Endothelial cell of umbilical vein (primary cell): ENCODE data around the gene HSFX1. TPM values are rescaled to one million over a fixed set of nuclear protein-coding genes. Genes with fewer than 3 reads are reported as not detected.

Source experiments
- BruUV-seq: library from RNA; stranded (reverse); fragments of 400-500 nt; replicated peaks from 2 replicates; lab custom pipeline; 2021; lab: Mats Ljungman, UMichigan
- CTCF ChIA-PET: fragments of 300-600, 350-600 bp; sonication (Branson Sonifier 250); formaldehyde crosslinking; loops from one replicate; lab custom pipeline; 2021; ENCODE audit warnings: antibody characterized with exemption, inconsistent platforms; lab: Charles Lee
- POLR2A ChIA-PET: fragments of 300-600, 350-600 bp; sonication (Branson Sonifier 250); formaldehyde crosslinking; loops from one replicate; lab custom pipeline; 2021; ENCODE audit warnings: antibody characterized with exemption, inconsistent platforms; lab: Charles Lee
- DNase-seq: peaks from one replicate; pipeline ENCODE4 v3.0.0-alpha.2; 2011; ENCODE audit warnings: low read depth, low spot score
- FAIRE-seq: peaks from 2 replicates; lab custom pipeline; 2011; peaks lifted over from hg19 to GRCh38; lab: Jason Lieb, UNC
- H2AFZ ChIP-seq: 2 replicates; pipeline ENCODE4 v1.6.0; 2012; ENCODE audit warnings: low read depth, low read length, control low read depth, inconsistent platforms
- H3K27ac ChIP-seq: 2 replicates; pipeline ENCODE4 v1.5.1; 2011; ENCODE audit warnings: low read depth, mild to moderate bottlenecking, control low read depth, low read length, moderate library complexity; ENCODE audit not compliant: insufficient read depth
- H3K27me3 ChIP-seq, 2 experiments: 2 replicates each; pipeline versions ENCODE4 v1.6.0 to v1.6.1; 2011; ENCODE audit warnings: low read length in 2 of 2, mixed read lengths in 1 of 2; ENCODE audit not compliant: control insufficient read depth in 2 of 2, insufficient read depth in 2 of 2
- H3K36me3 ChIP-seq, 2 experiments: 2 replicates in 1 of 2; 3 replicates in 1 of 2; pipeline ENCODE4 v1.5.1; 2011; ENCODE audit warnings: low read length in 2 of 2, mild to moderate bottlenecking in 1 of 2, moderate library complexity in 1 of 2; ENCODE audit not compliant: control insufficient read depth in 2 of 2, insufficient read depth in 2 of 2; ENCODE audit errors: extremely low read depth in 1 of 2
- H3K4me1 ChIP-seq: 3 replicates; pipeline ENCODE4 v1.5.1; 2011; ENCODE audit warnings: mild to moderate bottlenecking, low read length; ENCODE audit not compliant: control insufficient read depth, insufficient read depth; ENCODE audit errors: extremely low read depth
- H3K4me2 ChIP-seq: 2 replicates; pipeline ENCODE4 v1.6.1; 2011; ENCODE audit warnings: low read length, control low read depth, mixed read lengths; ENCODE audit not compliant: insufficient read depth
- H3K4me3 ChIP-seq, 3 experiments: fragments of 200-600 bp in 1 of 3; sonication (generic), shearing (Covaris generic) in 1 of 3; replicated peaks in 1 of 3; 2 replicates each; pipeline ENCODE4 v1.5.1; 2011 to 2016; ENCODE audit warnings: control low read depth in 3 of 3, low read length in 3 of 3, mild to moderate bottlenecking in 2 of 3, inconsistent platforms in 1 of 3, low read depth in 1 of 3, moderate library complexity in 1 of 3; ENCODE audit not compliant: insufficient read depth in 1 of 3
- H3K79me2 ChIP-seq: 2 replicates; pipeline ENCODE4 v1.6.0; 2012; ENCODE audit warnings: low read length, inconsistent platforms; ENCODE audit not compliant: control insufficient read depth, insufficient read depth
- H3K9ac ChIP-seq: replicated peaks from 2 replicates; pipeline ENCODE3; 2011; ENCODE audit warnings: low read length, control low read depth; ENCODE audit not compliant: insufficient read depth; ENCODE audit errors: extremely low read depth
- H3K9me1 ChIP-seq: replicated peaks from 3 replicates; pipeline ENCODE4 v1.6.0; 2011; ENCODE audit warnings: mild to moderate bottlenecking, low read length; ENCODE audit not compliant: control insufficient read depth, insufficient read depth; ENCODE audit errors: extremely low read depth
- H3K9me3 ChIP-seq: replicated peaks from 2 replicates; pipeline ENCODE4 v1.5.1; 2012; ENCODE audit warnings: low read length, inconsistent platforms; ENCODE audit not compliant: control insufficient read depth, insufficient read depth
- H4K20me1 ChIP-seq: replicated peaks from 2 replicates; pipeline ENCODE3; 2011; ENCODE audit warnings: mild to moderate bottlenecking, low read length; ENCODE audit not compliant: control insufficient read depth, insufficient read depth; ENCODE audit errors: extremely low read depth
- CTCF ChIP-seq, 2 donors: IDR thresholded peaks; 1 replicate in 1 of 2; 2 replicates in 1 of 2; pipeline ENCODE4 v1.5.1; 2011; ENCODE audit warnings: low read length in 2 of 2, mild to moderate bottlenecking in 2 of 2, moderate library complexity in 2 of 2, control low read depth in 1 of 2, inconsistent platforms in 1 of 2, low read depth in 1 of 2; ENCODE audit not compliant: insufficient read depth in 1 of 2; ENCODE audit errors: extremely low read depth in 1 of 2
- EZH2 ChIP-seq: IDR thresholded peaks from 2 replicates; pipeline ENCODE4 v1.6.1; 2012; ENCODE audit warnings: borderline replicate concordance, low read depth, mild to moderate bottlenecking, moderate library complexity, low read length, inconsistent platforms; ENCODE audit not compliant: severe bottlenecking
- FOS ChIP-seq: IDR thresholded peaks from 2 replicates; pipeline ENCODE4 v1.6.1; 2011; ENCODE audit warnings: mild to moderate bottlenecking, low read length, moderate library complexity, borderline replicate concordance; ENCODE audit not compliant: insufficient read depth
- GATA2 ChIP-seq: IDR thresholded peaks from 2 replicates; pipeline ENCODE4 v1.7.0; 2011; ENCODE audit warnings: low read depth, mild to moderate bottlenecking, moderate library complexity, mixed read lengths, low read length; ENCODE audit not compliant: insufficient read length, insufficient read depth
- JUN ChIP-seq: IDR thresholded peaks from 2 replicates; pipeline ENCODE4 v1.6.1; 2011; ENCODE audit warnings: borderline replicate concordance, low read depth; ENCODE audit not compliant: insufficient read length, insufficient read depth
- MAX ChIP-seq: IDR thresholded peaks from 2 replicates; pipeline ENCODE4 v1.6.1; 2011; ENCODE audit not compliant: insufficient read depth, insufficient read length
- MYC ChIP-seq: IDR thresholded peaks from one replicate; pipeline ENCODE4 v1.6.1; 2011; ENCODE audit warnings: mild to moderate bottlenecking, low read depth, low read length
- POLR2A ChIP-seq: IDR thresholded peaks from 2 replicates; pipeline ENCODE4 v1.6.1; 2012; ENCODE audit warnings: low read depth, mild to moderate bottlenecking, control low read depth, low read length
- POLR2AphosphoS5 ChIP-seq: IDR thresholded peaks from 2 replicates; pipeline ENCODE4 v1.6.1; 2012; ENCODE audit warnings: low read depth, mild to moderate bottlenecking, control low read depth, low read length, moderate library complexity; ENCODE audit not compliant: insufficient read depth
- dilution Hi-C: fragments of 300-500 bp; cut with MboI; formaldehyde crosslinking; loops from one replicate; pipeline ENCODE4 v1.15.0; 2019; ENCODE audit warnings: low sequenced_read_pairs; ENCODE audit not compliant: extremely low pct_ligation_motif_present
- intact Hi-C: fragments of 100-400 bp; cut with micrococcal nuclease; formaldehyde crosslinking; loops from one replicate; pipeline ENCODE4 v1.10.0; 2022
- polyA plus RNA-seq, 4 experiments: library from polyadenylated mRNA; depleted of rRNA in 3 of 4; stranded (reverse) in 3 of 4; unstranded in 1 of 4; fragments of >200 nt; gene quantifications; 2 replicates each; pipeline versions ENCODE4 v1.2.1 to v1.2.3, GENCODE V29; 2011 to 2012; ENCODE audit warnings: missing spikeins in 1 of 4
- total RNA-seq: library from RNA; stranded (reverse); gene quantifications from 2 replicates; pipeline ENCODE4 v1.2.3, GENCODE V29; 2021

Gene HSFX1
- total and polyA plus RNA-seq, 2 donors (not counting 3 experiments of a cell fraction or from before 2014, with no cell fraction given), result 0.68 to 0.88 TPM

GRCh38 chrX:149807747-149808458 lies 34.0 kb downstream of the HSFX1 start:
- intact Hi-C loops, result no loop called here
- no peaks in the 10 kb centered on the region for H3K79me2 ChIP-seq
- H3K27me3 ChIP-seq, result no peaks in the 10 kb centered on the region
- no peak overlapping the region for H3K27ac ChIP-seq
- ChIA-PET CTCF (no interaction called here), POLR2A (no interaction called here)
- dilution Hi-C loops, result no loop called here
- no peaks in the 10 kb centered on the region for H3K9me1 ChIP-seq
- H3K4me2 ChIP-seq, result no peak overlapping the region
- H3K4me3 ChIP-seq, result no peak overlapping the region
- H4K20me1 ChIP-seq, result no peaks in the 10 kb centered on the region
- no peaks in the 10 kb centered on the region for H3K9me3 ChIP-seq
- H2AFZ ChIP-seq, result no peak overlapping the region
- H3K4me1 ChIP-seq, result no peaks in the 10 kb centered on the region
- no peaks in the 10 kb centered on the region for H3K36me3 ChIP-seq
- no peak for TF ChIP-seq MYC
- no peak for TF ChIP-seq MAX
- no peak for TF ChIP-seq FOS
- TF ChIP-seq POLR2AphosphoS5, result no peak
- BruUV-seq, result no TSS peak
- FAIRE-seq (no peak), DNase-seq (no peak)
- no peak overlapping the region for H3K9ac ChIP-seq

- Histone ChIP-seq H3K4me2 (no peak overlapping the region), H3K9me3 (no peaks in the 10 kb centered on the region), H3K36me3 (no peaks in the 10 kb centered on the region), H3K9ac (no peak overlapping the region), H3K4me3 (no peak overlapping the region), H3K79me2 (no peaks in the 10 kb centered on the region), H4K20me1 (no peaks in the 10 kb centered on the region), H3K9me1 (no peaks in the 10 kb centered on the region), H3K27ac (no peak overlapping the region), H3K27me3 (no peaks in the 10 kb centered on the region), H2AFZ (no peak overlapping the region), H3K4me1 (no peaks in the 10 kb centered on the region)
- ChIA-PET POLR2A (no interaction called here), CTCF (no interaction called here)
- FAIRE-seq, result no peak
- TF ChIP-seq CTCF (IDR thresholded peaks at IDR 0.05; ENCODE audit: extremely low read depth in 1 of 2, insufficient read depth in 1 of 2, low read depth in 1 of 2, low read length in 2 of 2) (no peak), POLR2AphosphoS5 (no peak), MYC (no peak), FOS (no peak), JUN (no peak), POLR2A (no peak), GATA2 (no peak), EZH2 (no peak), MAX (no peak)
- no TSS peak for BruUV-seq
- DNase-seq, result no peak
- dilution Hi-C loops (no loop called here), intact Hi-C loops (no loop called here)
Observed at GRCh38 chrX:149818652-149819051, 44.8 kb downstream of the HSFX1 start.
